GM21576 (cell line): Measurements from ENCODE around the gene EMILIN1.

ENCODE experiments used
- ATAC-seq: cut with Tn5 transposase; IDR thresholded peaks from one replicate; pipeline ENCODE4 v1.9.1; 2021; ENCODE audit warnings: mild to moderate bottlenecking, moderate library complexity; ENCODE audit not compliant: unreplicated experiment

Gene EMILIN1

GRCh38 chr2:27079233-27080139 lies 1.1 kb downstream of the EMILIN1 start:
- ATAC-seq: no peak

GRCh38 chr2:27080140-27080469 lies 1.7 kb downstream of the EMILIN1 start:
- no peak for ATAC-seq

- ATAC-seq: no peak
Observed at GRCh38 chr2:27080603-27080936, 2.2 kb downstream of the EMILIN1 start.

GRCh38 chr2:27081984-27082772 lies 3.8 kb downstream of the EMILIN1 start:
- no peak for ATAC-seq

GRCh38 chr2:27082773-27083409 lies 4.5 kb downstream of the EMILIN1 start:
- no peak for ATAC-seq

- no peak for ATAC-seq
Observed at GRCh38 chr2:27083410-27084296, 5.2 kb downstream of the EMILIN1 start.

- no peak for ATAC-seq
Observed at GRCh38 chr2:27084297-27085061, 6.1 kb downstream of the EMILIN1 start.

- no peak for ATAC-seq
Observed at GRCh38 chr2:27085062-27085672, 6.8 kb downstream of the EMILIN1 start.

GRCh38 chr2:27085673-27086089 lies 7.3 kb downstream of the EMILIN1 start:
- ATAC-seq: no peak

- ATAC-seq: peak; percentile 74
Observed at GRCh38 chr2:27086090-27086723, 7.8 kb downstream of the EMILIN1 start.

GRCh38 chr2:27086724-27087593 lies 8.5 kb downstream of the EMILIN1 start, which contains the start of gene KHK:
Gene KHK (plus strand): TSS chr2:27086772. CDS start chr2:27087260, 488 bp downstream.
- no peak for ATAC-seq

- no peak for ATAC-seq
Observed at GRCh38 chr2:27087823-27088410, 9.5 kb downstream of the EMILIN1 start.

- ATAC-seq: no peak
Observed at GRCh38 chr2:27088634-27089033, 10.2 kb downstream of the EMILIN1 start.

GRCh38 chr2:27089111-27089954 lies 10.9 kb downstream of the EMILIN1 start:
- no peak for ATAC-seq

- no peak for ATAC-seq
Observed at GRCh38 chr2:27091746-27092695, 13.6 kb downstream of the EMILIN1 start.
